ENCODE data around the gene RASA2.

RASA2 gene, protein sequence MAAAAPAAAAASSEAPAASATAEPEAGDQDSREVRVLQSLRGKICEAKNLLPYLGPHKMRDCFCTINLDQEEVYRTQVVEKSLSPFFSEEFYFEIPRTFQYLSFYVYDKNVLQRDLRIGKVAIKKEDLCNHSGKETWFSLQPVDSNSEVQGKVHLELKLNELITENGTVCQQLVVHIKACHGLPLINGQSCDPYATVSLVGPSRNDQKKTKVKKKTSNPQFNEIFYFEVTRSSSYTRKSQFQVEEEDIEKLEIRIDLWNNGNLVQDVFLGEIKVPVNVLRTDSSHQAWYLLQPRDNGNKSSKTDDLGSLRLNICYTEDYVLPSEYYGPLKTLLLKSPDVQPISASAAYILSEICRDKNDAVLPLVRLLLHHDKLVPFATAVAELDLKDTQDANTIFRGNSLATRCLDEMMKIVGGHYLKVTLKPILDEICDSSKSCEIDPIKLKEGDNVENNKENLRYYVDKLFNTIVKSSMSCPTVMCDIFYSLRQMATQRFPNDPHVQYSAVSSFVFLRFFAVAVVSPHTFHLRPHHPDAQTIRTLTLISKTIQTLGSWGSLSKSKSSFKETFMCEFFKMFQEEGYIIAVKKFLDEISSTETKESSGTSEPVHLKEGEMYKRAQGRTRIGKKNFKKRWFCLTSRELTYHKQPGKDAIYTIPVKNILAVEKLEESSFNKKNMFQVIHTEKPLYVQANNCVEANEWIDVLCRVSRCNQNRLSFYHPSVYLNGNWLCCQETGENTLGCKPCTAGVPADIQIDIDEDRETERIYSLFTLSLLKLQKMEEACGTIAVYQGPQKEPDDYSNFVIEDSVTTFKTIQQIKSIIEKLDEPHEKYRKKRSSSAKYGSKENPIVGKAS

DNA sequence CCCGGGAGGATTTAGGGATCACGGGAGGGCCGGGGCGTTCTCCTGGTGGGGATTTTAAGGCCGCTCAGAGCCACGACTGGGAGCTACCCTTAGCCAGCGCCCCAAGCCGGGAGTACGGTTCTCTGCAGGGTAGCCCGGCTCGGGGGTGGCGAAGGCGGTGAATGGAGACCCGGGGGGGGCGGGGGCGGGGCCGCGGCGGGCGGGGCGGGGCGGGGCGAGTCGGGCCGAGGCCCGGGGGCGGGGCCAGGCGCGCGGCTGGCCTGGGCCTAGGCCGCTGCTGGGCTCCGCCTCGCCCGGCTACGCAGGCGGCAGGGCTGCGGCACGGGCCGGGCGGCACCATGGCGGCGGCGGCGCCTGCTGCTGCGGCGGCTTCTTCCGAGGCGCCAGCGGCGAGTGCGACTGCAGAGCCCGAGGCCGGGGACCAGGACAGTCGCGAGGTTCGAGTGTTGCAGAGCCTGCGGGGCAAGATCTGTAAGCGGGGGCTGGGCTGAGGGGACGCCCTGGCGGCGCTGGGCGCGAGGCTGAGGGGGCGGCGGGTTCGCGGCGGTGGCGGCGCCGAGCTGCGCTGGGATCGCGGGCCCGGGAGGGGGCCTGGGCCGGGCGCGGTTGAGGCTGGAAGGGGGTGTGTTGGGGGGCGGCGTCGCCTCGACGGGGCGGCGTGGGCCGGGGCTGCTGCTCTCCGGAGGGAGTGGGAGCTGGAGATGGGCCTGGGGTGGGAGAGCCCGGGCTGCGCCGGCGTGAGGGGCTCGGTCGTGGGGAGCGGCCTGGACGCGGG lies at the start of gene RASA2:
Gene RASA2 (plus strand): TSS at position 282 of the 775 bp plus-strand sequence. CDS start 57 bp downstream, at position 339.
- peak; percentile 51 for DNase-seq (ENCODE audit: low read depth)

- no peak for DNase-seq (ENCODE audit: low read depth)
Measured at GRCh38 chr3:141439589-141439988, 47.2 kb upstream of the RASA2 start.

- no peak for DNase-seq (ENCODE audit: low read depth)
Measured at GRCh38 chr3:141440942-141441341, 45.9 kb upstream of the RASA2 start.

GRCh38 chr3:141441381-141442364 lies 45.2 kb upstream of the RASA2 start:
- DNase-seq (ENCODE audit: low read depth): peak; percentile 73

DNA sequence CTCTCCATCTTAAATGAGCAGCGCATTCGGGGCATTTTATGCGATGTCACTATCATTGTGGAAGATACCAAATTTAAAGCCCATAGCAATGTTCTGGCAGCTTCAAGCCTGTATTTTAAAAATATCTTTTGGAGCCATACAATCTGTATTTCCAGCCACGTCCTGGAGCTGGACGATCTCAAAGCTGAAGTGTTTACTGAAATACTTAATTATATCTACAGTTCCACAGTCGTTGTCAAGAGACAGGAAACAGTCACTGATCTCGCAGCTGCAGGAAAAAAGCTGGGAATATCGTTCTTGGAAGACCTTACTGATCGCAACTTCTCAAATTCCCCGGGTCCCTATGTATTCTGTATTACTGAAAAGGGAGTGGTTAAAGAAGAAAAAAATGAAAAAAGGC lies 44.4 kb upstream of the RASA2 start:
- no peak for DNase-seq (ENCODE audit: low read depth)

GRCh38 chr3:141442914-141443313 lies 43.9 kb upstream of the RASA2 start:
- no peak for DNase-seq (ENCODE audit: low read depth)

- DNase-seq (ENCODE audit: low read depth): no peak
Measured at GRCh38 chr3:141444586-141445285, 42.1 kb upstream of the RASA2 start.

- no peak for DNase-seq (ENCODE audit: low read depth)
Measured at GRCh38 chr3:141445990-141446389, 40.8 kb upstream of the RASA2 start.

- no peak for DNase-seq (ENCODE audit: low read depth)
Measured at GRCh38 chr3:141446737-141447136, 40.1 kb upstream of the RASA2 start.

GRCh38 chr3:141447383-141447782 lies 39.4 kb upstream of the RASA2 start:
- no peak for DNase-seq (ENCODE audit: low read depth)

GRCh38 chr3:141448606-141449220 lies 38.1 kb upstream of the RASA2 start:
- no peak for DNase-seq (ENCODE audit: low read depth)

DNA sequence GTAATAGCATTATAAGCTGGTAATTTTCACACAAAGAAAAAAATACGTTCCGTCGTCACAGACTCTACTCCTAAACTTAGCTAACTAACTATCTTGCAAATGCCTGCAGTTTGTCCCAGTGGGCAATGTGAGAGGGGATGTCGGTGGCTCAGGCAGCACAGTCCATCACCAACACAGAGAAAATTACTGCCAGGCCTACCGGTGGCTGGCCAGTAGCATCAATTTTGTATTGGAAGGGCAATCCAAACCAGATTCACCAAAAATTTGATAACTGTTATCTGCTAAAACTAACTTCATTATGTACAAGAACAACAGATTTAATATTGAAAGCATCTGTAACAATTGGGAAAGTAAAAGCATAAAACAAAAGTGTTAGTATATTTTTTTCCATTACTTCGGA lies 37.4 kb upstream of the RASA2 start:
- DNase-seq (ENCODE audit: low read depth): no peak

GRCh38 chr3:141450727-141451375 lies 36.0 kb upstream of the RASA2 start:
- no peak for DNase-seq (ENCODE audit: low read depth)

- DNase-seq (ENCODE audit: low read depth): no peak
Measured at GRCh38 chr3:141452045-141452444, 34.8 kb upstream of the RASA2 start.

DNA sequence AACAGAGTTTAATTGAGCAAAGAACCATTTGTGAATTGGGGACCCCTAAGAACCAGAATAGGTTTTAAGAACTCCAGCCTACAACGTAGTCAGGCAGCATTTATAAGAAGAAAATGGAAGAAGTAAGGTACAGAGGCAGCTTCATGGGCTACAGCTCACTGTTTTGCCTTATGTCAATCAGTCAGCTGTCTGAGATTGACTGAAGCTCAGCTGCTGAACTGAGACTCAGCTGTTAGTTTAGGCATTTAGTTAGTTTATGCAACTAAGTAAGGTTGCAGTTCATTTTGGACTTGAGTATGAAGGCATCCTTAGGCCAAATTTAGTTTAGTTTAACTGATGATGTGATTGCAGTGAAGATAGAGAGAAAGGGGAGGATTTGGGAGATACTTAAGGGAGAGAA lies 34.1 kb upstream of the RASA2 start:
- no peak for DNase-seq (ENCODE audit: low read depth)

GRCh38 chr3:141454054-141454453 lies 32.8 kb upstream of the RASA2 start:
- no peak for DNase-seq (ENCODE audit: low read depth)

DNA sequence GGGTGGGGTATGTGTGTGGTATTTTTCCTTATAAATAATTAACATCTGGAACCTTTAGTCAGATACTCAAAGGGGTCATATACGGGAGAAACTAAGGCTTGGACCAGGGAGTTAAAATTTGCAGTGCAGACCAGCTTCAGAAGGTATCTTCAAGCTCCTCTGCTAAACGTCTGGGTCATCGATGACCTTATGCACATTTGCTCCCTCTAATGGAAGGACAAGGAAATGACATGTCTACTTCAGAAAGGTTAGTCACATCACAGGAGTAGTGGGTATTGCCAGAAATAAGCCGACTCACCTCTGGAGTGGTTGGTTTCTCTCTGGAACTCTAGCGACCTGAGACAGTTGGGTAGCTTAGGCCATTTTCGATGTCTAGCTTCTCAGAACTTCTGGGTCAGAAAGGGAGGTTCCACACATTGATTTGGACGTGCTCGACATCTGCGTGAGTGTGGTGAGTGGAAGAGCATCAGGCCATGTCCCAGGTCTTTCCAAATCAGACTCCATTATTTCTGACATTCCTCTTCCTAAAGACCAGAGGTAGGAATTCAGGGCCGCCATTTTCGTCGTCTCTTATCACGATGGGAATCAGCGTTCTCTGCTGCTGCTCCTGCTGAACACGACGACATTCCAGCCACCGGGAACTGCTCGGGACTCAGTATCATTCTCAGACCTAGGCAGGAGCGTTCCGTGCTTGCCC lies 31.8 kb upstream of the RASA2 start:
- DNase-seq (ENCODE audit: low read depth): no peak

DNA sequence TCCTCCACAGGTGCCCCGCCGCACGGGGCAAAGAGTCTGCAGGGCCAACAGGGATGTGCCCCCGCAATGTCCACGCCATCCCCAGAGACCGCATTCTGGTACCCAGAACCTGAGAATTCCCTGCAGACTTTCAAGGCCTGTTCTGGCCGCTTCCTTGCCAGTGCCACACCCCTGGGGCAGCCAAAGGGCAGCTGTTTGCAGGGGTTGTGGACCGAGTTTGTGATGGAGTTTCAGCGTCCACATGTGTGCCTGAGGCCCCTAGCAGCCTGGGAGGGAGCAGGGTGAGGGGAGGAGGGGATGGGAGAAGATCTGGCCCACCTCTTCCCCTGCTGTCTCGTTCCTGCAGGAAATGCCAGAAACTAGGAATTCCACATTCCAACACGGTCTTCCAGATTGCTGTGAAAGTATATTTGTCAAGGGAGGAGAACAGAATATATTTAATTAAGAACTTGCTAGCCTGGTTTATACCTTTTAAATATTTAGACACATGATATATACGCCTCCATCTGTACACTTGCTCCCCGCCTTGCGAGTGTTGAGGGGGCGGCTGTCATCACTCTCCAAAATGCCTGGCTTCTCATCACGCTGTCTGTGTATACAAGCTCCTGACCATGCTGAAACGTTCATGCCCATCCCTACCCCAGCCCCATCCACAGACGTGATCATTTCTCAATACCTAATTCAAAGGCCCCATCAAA lies 31.1 kb upstream of the RASA2 start:
- no peak for DNase-seq (ENCODE audit: low read depth)

Data from activated T-cell treated with anti-CD3 and anti-CD28 coated beads for 1 hour (primary cell).